A673 (cell line): ENCODE data around the gene THOC6.

Source experiments
- EZH2 ChIP-seq: fragments of 200-600 bp; sonication (generic); IDR thresholded peaks from 2 replicates; pipeline ENCODE4 v1.6.1; 2017; ENCODE audit warnings: borderline replicate concordance, low read depth, mild to moderate bottlenecking, mixed read lengths, antibody characterized with exemption, low read length; ENCODE audit not compliant: poor library complexity, severe bottlenecking
- TF ChIP-seq, protein P1 (sequence below): fragments of 300-800, 200-600 bp; sonication (generic); conservative IDR thresholded peaks from 2 replicates; pipeline ENCODE4 v1.5.1; 2017; ENCODE audit warnings: low read depth, mild to moderate bottlenecking, antibody characterized with exemption, low read length, moderate library complexity, mixed read lengths

DNA sequence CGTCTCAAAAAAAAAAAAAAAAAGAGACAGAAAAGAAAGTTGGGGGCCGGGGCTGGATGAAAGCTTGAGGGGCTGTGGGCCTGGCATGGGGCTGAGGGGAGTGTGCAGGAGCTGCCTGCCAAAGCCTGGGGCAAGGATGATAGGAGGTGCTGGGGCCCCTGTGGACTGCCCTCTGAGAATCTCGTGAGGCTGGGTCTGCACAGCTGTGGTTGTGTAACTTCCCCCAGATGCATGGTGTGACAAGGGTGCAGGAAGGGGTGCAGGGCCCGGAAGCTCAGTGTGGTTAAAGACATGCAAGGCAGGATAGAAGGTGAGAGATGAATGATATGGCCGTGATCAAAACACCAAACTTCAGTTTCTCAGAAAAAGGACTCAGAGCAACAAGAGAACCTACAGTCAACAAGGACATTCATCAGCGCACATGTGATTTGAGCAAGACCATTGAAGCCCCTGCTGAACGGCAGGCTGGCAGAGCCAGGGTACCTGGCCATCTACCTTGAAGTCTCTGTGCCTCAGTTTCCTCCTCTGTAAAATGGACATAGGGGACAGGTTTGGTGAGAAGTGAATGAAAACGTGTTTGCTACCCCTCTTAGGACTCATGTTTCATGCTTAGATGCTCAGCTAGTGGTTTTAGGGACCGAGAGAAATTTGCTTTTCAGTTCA is 51.2 kb downstream of the THOC6 start:
- TF ChIP-seq EZH2 = no peak
- TF ChIP-seq, protein P1, sequence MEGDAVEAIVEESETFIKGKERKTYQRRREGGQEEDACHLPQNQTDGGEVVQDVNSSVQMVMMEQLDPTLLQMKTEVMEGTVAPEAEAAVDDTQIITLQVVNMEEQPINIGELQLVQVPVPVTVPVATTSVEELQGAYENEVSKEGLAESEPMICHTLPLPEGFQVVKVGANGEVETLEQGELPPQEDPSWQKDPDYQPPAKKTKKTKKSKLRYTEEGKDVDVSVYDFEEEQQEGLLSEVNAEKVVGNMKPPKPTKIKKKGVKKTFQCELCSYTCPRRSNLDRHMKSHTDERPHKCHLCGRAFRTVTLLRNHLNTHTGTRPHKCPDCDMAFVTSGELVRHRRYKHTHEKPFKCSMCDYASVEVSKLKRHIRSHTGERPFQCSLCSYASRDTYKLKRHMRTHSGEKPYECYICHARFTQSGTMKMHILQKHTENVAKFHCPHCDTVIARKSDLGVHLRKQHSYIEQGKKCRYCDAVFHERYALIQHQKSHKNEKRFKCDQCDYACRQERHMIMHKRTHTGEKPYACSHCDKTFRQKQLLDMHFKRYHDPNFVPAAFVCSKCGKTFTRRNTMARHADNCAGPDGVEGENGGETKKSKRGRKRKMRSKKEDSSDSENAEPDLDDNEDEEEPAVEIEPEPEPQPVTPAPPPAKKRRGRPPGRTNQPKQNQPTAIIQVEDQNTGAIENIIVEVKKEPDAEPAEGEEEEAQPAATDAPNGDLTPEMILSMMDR = no peak
